GM20431 (cell line): Measurements from ENCODE around the gene NPAS3.

Experiments
- in situ Hi-C: fragments of 300-500 bp; cut with MseI, MboI; formaldehyde crosslinking; loops from one replicate; pipeline ENCODE4 v1.15.0; 2020; ENCODE audit warnings: low sequenced_read_pairs; ENCODE audit not compliant: unreplicated experiment

The NPAS3 gene

DNA sequence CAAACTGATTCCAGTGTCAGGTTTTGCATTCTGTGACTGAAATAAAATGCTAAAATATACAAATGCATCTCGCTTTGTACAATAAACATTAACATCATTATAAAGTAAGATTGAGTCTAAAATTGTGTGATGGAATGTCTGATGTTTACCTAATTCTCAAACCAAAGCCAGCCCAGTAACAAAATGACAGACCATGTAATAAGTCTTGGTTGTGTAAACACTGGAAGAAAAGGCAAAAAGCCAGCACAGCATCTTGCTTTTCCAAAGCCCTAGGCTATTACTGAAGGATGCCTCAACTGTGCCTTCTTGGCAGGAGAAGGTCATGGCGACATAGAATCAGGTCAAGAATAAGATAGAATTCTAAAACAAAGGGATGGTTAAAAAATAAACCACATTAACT, 842.6 kb downstream of the NPAS3 start:
- in situ Hi-C loops = loop anchor here (25.0 kb wide), 3 partner anchors 319 to 1194 kb away; no protein-coding TSS in a partner anchor

- in situ Hi-C loops = loop anchor here (25.0 kb wide), 3 partner anchors 321 to 1196 kb away; no protein-coding TSS in a partner anchor
Measured at GRCh38 chr14:33782923-33783322, 844.2 kb downstream of the NPAS3 start.

DNA sequence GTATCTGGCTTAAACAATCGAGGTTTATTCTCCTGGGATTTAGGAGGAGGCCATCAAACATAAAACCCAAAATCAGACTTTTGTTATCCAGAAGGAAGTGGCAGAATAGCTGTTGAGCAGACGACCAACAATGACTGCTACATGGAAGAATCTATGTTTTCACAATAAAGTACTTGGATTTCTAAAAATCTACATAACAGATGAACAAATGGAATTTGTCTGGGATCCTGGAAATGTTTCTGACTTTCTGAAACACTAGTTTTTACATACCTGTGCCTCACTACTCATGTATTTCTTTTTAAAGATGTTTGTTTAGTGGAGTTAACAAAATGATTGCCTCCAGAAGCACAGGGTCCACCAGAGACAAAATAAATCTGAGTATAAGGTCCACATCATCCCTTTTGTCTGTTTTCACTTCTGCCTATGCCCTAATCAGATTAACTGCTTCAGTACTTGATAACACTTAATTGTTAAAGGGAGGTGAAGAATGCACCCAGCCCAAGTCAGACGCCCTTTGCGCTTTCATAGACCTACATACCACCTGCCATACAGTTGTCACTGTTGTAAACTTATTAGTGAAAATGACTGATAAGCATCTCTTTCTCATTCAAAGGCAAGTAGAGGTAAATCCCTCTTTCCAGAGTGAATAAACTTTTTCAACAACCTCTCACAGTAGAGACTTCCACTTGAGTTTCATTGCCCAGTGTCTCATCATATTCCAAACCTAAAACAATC, 847.6 kb downstream of the NPAS3 start:
- in situ Hi-C loops = loop anchor here (25.0 kb wide), 3 partner anchors 324 to 1199 kb away; no protein-coding TSS in a partner anchor

DNA sequence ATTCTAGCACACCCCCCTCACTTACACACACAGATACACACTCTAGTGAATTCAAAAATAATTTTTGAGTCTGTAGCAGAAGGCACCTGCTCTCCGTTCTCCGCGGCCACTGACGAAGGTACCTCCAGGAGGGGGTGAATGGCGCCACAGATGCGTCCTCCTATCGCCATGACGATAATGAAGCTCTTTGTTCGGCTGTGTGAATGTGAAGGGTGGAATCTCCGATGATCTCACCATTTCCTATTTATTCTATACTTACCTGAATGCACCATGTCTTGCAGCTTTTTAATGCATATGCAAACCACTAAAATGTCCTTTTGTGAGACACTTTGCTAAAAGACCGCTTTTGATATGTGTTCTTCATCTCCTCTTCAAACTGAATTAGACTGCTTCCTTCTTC, 849.5 kb downstream of the NPAS3 start:
- in situ Hi-C loops = loop anchor here (25.0 kb wide), 3 partner anchors 326 to 1201 kb away; no protein-coding TSS in a partner anchor

GRCh38 chr14:33790996-33791395, 852.3 kb downstream of the NPAS3 start:
- in situ Hi-C loops = loop anchor here (25.0 kb wide), 3 partner anchors 329 to 1204 kb away; no protein-coding TSS in a partner anchor

- in situ Hi-C loops = loop anchor here (25.0 kb wide), 3 partner anchors 330 to 1205 kb away; no protein-coding TSS in a partner anchor
Measured at GRCh38 chr14:33792009-33792719, 853.5 kb downstream of the NPAS3 start.

DNA sequence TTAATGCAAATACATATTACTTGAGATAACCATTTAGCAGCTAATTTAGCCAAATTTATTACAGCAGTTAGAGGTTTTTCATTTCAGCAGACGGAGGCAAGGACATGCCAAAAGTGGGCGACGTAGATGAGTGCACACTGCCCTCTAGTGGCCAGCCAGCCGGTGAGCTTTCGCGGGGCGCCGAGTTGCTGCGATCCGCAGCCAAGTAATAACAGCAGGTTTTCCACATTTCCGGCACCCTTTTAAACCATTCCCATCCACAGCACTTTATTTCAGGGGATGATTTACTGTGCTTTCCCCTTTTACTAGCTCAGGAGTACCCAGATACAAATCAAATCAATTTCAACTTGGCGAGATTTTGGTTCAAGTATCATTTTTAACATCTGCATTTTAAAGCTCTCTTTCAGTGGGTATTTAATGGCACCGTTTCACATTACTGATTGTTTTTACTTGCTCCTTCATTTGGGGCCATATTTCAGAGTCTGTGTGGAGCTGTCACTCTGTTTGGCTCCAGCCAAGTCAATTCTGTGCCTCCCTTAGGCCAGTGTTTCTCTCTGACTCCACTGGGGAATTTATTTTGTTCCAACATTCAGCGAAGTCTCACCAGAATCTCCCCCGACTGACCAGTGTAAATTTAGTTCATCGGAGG, 854.2 kb downstream of the NPAS3 start:
- in situ Hi-C loops = loop anchor here (25.0 kb wide), 3 partner anchors 331 to 1206 kb away; no protein-coding TSS in a partner anchor

GRCh38 chr14:33793398-33794110, 854.9 kb downstream of the NPAS3 start:
- in situ Hi-C loops = loop anchor here (25.0 kb wide), 3 partner anchors 331 to 1206 kb away; no protein-coding TSS in a partner anchor

DNA sequence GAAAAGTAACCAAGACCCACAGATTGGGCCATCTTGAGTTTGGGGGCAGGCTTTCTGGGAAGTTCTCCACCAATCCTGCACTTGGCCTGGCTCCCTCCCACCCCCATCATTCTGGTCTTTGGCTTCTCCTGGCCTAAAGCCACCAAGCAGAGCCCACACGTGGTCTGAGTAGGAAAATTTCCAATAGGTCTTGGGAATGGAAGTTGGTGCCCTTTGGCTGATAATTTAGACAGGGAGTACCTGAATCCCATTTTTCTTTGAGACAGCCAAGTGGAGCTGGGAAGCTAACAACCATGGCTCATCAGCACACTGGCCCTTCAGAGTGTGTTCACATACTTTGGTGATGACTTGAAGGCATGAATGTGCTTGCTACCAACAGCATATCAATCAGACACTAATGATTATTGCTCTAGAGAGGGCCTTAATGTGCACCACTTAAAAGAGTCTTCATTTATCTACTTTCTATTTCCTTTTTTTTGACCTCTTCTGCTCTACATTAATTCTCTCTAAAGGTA, 856.2 kb downstream of the NPAS3 start:
- in situ Hi-C loops = loop anchor here (25.0 kb wide), 3 partner anchors 333 to 1208 kb away; no protein-coding TSS in a partner anchor

DNA sequence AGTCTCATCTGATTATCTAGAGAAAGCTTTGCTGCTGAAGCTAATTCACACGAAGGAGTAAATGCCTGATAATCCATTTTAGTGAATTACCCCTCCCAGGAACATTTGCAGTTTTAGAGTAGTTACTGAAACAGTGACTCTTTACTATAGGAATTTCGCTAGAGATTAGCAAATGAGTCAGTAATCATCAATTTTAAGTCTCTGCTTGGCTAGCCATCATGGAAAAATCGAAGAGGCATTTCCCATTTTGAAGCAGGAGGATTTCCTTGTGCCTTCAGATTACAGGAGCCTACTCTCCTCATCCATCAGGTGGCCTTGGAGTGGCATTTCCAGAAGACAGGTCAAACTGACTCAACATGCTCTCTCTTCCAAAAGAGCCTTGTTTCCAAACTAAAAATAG, 857.7 kb downstream of the NPAS3 start:
- in situ Hi-C loops = loop anchor here (25.0 kb wide), 3 partner anchors 334 to 1209 kb away; no protein-coding TSS in a partner anchor

DNA sequence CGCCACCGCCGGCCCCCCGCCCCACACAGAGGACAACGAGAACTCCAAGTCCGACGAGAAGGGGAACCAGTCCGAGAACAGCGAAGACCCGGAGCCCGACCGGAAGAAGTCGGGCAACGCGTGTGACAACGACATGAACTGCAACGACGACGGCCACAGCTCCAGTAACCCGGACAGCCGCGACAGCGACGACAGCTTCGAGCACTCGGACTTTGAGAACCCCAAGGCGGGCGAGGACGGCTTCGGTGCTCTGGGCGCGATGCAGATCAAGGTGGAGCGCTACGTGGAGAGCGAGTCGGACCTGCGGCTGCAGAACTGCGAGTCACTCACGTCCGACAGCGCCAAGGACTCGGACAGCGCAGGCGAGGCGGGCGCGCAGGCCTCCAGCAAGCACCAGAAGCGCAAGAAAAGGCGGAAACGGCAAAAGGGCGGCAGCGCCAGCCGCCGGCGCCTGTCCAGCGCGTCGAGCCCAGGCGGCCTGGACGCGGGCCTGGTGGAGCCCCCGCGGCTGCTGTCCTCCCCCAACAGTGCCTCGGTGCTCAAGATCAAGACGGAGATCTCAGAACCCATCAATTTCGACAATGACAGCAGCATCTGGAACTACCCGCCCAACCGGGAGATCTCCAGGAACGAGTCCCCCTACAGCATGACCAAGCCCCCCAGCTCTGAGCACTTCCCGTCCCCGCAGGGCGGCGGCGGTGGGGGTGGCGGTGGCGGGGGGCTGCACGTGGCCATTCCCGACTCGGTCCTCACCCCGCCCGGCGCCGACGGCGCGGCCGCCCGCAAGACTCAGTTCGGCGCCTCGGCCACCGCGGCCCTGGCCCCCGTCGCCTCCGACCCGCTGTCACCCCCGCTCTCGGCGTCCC, 861.3 kb downstream of the NPAS3 start:
- in situ Hi-C loops = loop anchor here (25.0 kb wide), 3 partner anchors 338 to 1213 kb away; no protein-coding TSS in a partner anchor

GRCh38 chr14:33800735-33801163, 862.1 kb downstream of the NPAS3 start:
- in situ Hi-C loops = no loop called here

- in situ Hi-C loops = no loop called here
Measured at GRCh38 chr14:33802737-33803136, 864.1 kb downstream of the NPAS3 start.

DNA sequence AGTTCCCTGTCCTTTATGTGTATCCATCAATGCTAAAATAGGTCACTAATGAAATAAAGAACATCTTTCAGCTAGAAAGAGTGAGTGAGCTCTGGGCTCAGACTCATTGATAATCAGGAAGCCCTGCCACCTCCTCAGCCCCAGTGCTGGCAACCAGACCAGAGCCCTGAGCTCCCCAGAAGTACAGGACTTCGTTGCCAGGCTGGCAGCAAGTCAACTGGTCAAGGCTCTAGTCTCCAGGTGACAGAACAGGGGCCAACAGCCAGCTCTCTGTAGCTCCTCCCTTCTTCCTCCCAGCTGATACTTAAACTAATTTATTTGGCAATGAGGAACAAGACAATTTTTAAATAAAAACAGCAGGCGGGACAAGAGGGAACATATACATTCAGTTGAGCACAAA, 866.9 kb downstream of the NPAS3 start:
- in situ Hi-C loops = no loop called here

DNA sequence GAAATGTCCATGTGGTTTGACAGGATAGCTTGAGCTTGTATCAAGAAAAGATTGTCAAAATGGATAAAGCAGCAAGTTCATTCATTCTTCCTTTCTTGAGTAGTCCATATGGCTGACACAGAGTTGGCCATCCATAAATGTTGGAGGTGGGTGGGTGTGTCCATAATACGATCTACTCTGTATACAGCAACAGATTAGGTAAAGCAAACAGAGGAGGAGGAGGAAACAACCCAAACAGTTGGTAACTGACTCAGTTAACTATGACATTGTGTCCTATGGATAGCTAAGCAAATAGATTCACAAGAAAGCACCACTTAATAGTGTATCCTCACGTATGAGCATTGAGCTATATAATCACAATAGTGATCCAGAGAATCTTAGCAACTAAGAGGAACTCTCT, 868.2 kb downstream of the NPAS3 start:
- in situ Hi-C loops = no loop called here

- in situ Hi-C loops = no loop called here
Measured at GRCh38 chr14:33808187-33808586, 869.5 kb downstream of the NPAS3 start.

GRCh38 chr14:33809396-33809981, 870.8 kb downstream of the NPAS3 start:
- in situ Hi-C loops = no loop called here

DNA sequence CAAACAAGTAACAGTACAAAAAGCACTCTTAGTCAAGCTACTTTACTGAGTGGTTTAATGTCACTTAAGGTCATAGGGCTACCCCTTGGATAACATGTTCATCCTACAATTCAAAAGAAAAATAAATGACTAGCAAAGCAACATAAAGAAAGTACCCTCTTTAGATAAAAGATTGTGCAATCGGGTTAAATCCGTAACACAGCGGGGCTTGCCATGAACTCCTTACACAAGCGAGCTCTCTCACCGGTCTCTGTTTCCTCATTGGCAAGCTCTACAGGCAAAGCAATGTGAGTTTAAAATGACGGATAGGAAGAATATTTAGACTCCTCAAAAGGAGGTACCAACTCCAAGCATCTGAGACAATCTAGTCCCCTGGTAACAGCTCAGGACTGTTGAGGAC, 871.6 kb downstream of the NPAS3 start:
- in situ Hi-C loops = no loop called here
